IMR-90 (cell line): Measurements from ENCODE around the gene P2RY14. TPM values are rescaled to one million over a fixed set of nuclear protein-coding genes. Genes with fewer than 3 reads are reported as not detected.

ENCODE experiments used
- ATAC-seq: fragments of 200-7000 bp; cut with Tn5 transposase; 2 replicates; pipeline ENCODE4 v1.9.1; 2020; ENCODE audit warnings: low read depth, mild to moderate bottlenecking, moderate library complexity
- BruUV-seq: library from RNA; stranded (reverse); fragments of 400-500 nt; replicated peaks from 2 replicates; lab custom pipeline; 2021; lab: Mats Ljungman, UMichigan
- CTCF ChIA-PET: fragments of 300-600 bp; formaldehyde crosslinking; extraction: SDS; loops from one replicate; lab custom pipeline; 2021; ENCODE audit warnings: antibody characterized with exemption; lab: Yijun Ruan, JAX
- POLR2A ChIA-PET: fragments of 300-600 bp; sonication (Branson Sonifier 250); formaldehyde crosslinking; loops from one replicate; lab custom pipeline; 2022; ENCODE audit warnings: antibody characterized with exemption; ENCODE audit not compliant: unreplicated experiment; lab: Charles Lee
- DNase-seq: peaks from one replicate; pipeline ENCODE4 v3.0.0; 2013
- H2AFZ ChIP-seq: replicated peaks from 2 replicates; pipeline ENCODE3; 2013; ENCODE audit warnings: low read length, mild to moderate bottlenecking; ENCODE audit not compliant: poor library complexity
- H2AK5ac ChIP-seq: 2 replicates; pipeline ENCODE4 v1.6.1; 2013; ENCODE audit warnings: low read depth, low read length, inconsistent platforms
- H2AK9ac ChIP-seq: replicated peaks from 2 replicates; pipeline ENCODE3; 2013; ENCODE audit warnings: mild to moderate bottlenecking, low read depth, low read length, moderate library complexity; ENCODE audit not compliant: poor library complexity
- H2BK120ac ChIP-seq: 2 replicates; pipeline ENCODE4 v1.6.1; 2013; ENCODE audit warnings: low read depth, low read length, inconsistent platforms
- H2BK15ac ChIP-seq: 3 replicates; pipeline ENCODE4 v1.6.1; 2013; ENCODE audit warnings: low read depth, low read length, inconsistent platforms
- H2BK20ac ChIP-seq: 2 replicates; pipeline ENCODE4 v1.6.1; 2013; ENCODE audit warnings: low read depth, mild to moderate bottlenecking, inconsistent platforms, low read length, moderate library complexity
- H2BK5ac ChIP-seq: 2 replicates; pipeline ENCODE4 v1.6.1; 2013; ENCODE audit warnings: mild to moderate bottlenecking, low read depth, low read length, inconsistent platforms; ENCODE audit not compliant: poor library complexity, severe bottlenecking
- H3K14ac ChIP-seq: replicated peaks from 2 replicates; pipeline ENCODE4 v1.6.1; 2013; ENCODE audit warnings: low read depth, low read length, inconsistent platforms
- H3K18ac ChIP-seq: 2 replicates; pipeline ENCODE4 v1.6.1; 2013; ENCODE audit warnings: low read depth, low read length, control low read depth
- H3K23ac ChIP-seq: 2 replicates; pipeline ENCODE4 v1.6.1; 2013; ENCODE audit warnings: low read depth, low read length, inconsistent platforms
- H3K27ac ChIP-seq: 2 replicates; pipeline ENCODE4 v1.5.1; 2013; ENCODE audit warnings: mild to moderate bottlenecking, control low read depth, low read length; ENCODE audit not compliant: insufficient read depth
- H3K27me3 ChIP-seq: 2 replicates; pipeline ENCODE4 v1.6.1; 2013; ENCODE audit warnings: low read length; ENCODE audit not compliant: control insufficient read depth, insufficient read depth
- H3K36me3 ChIP-seq: 2 replicates; pipeline ENCODE4 v1.6.1; 2013; ENCODE audit warnings: low read length, mixed read lengths; ENCODE audit not compliant: control insufficient read depth, insufficient read depth
- H3K4ac ChIP-seq: 2 replicates; pipeline ENCODE4 v1.6.1; 2013; ENCODE audit warnings: low read depth, low read length, inconsistent platforms
- H3K4me1 ChIP-seq: 2 replicates; pipeline ENCODE4 v1.6.1; 2013; ENCODE audit warnings: low read length, mixed read lengths; ENCODE audit not compliant: control insufficient read depth, insufficient read depth
- H3K4me2 ChIP-seq: 2 replicates; pipeline ENCODE4 v1.6.1; 2013; ENCODE audit warnings: low read depth, mild to moderate bottlenecking, control low read depth, low read length, moderate library complexity
- H3K4me3 ChIP-seq: 2 replicates; pipeline ENCODE4 v1.5.1; 2013; ENCODE audit warnings: low read depth, mild to moderate bottlenecking, control low read depth, low read length, moderate library complexity; ENCODE audit not compliant: insufficient read depth
- H3K56ac ChIP-seq: 2 replicates; pipeline ENCODE4 v1.6.1; 2013; ENCODE audit warnings: low read length, inconsistent platforms; ENCODE audit not compliant: insufficient read depth; ENCODE audit errors: extremely low read depth
- H3K79me1 ChIP-seq, 2 experiments: 2 replicates each; pipeline ENCODE4 v1.6.1; 2013; ENCODE audit warnings: low read length in 2 of 2, inconsistent platforms in 1 of 2, low read depth in 1 of 2
- H3K9ac ChIP-seq: 2 replicates; pipeline ENCODE4 v1.6.1; 2013; ENCODE audit warnings: low read depth, low read length, control low read depth
- H3K9me1 ChIP-seq: 2 replicates; pipeline ENCODE4 v1.6.1; 2013; ENCODE audit warnings: low read length, inconsistent platforms; ENCODE audit not compliant: insufficient read depth
- H3K9me3 ChIP-seq: 2 replicates; pipeline ENCODE4 v1.6.1; 2013; ENCODE audit warnings: low read length; ENCODE audit not compliant: control insufficient read depth, insufficient read depth
- H4K20me1 ChIP-seq: 2 replicates; pipeline ENCODE4 v1.6.1; 2013; ENCODE audit warnings: low read length, inconsistent platforms; ENCODE audit not compliant: insufficient read depth
- H4K5ac ChIP-seq: 2 replicates; pipeline ENCODE4 v1.6.1; 2013; ENCODE audit warnings: mild to moderate bottlenecking, low read depth, low read length, control low read depth
- H4K8ac ChIP-seq, 2 experiments: 2 replicates each; pipeline ENCODE4 v1.6.1; 2013; ENCODE audit warnings: low read depth in 2 of 2, low read length in 2 of 2, control low read depth in 1 of 2, inconsistent platforms in 1 of 2
- H4K91ac ChIP-seq: 2 replicates; pipeline ENCODE4 v1.6.1; 2013; ENCODE audit warnings: low read depth, low read length, inconsistent platforms; ENCODE audit not compliant: insufficient read depth
- BHLHE40 ChIP-seq: fragments of 150-350 bp; IDR thresholded peaks from 2 replicates; pipeline ENCODE4 v1.6.1; 2016; ENCODE audit warnings: mild to moderate bottlenecking, low read depth, low read length
- CEBPB ChIP-seq: IDR thresholded peaks from 2 replicates; pipeline ENCODE4 v1.6.1; 2012; ENCODE audit warnings: low read depth, low read length, improper control_type of control experiment
- ELK1 ChIP-seq: fragments of 150-350 bp; IDR thresholded peaks from 2 replicates; pipeline ENCODE4 v1.6.1; 2016; ENCODE audit warnings: low read depth, mild to moderate bottlenecking, low read length, moderate library complexity, borderline replicate concordance
- FOS ChIP-seq: fragments of 150-350 bp; IDR thresholded peaks from 2 replicates; pipeline ENCODE4 v1.6.1; 2016; ENCODE audit warnings: low read depth, low read length
- MAFK ChIP-seq: IDR thresholded peaks from 2 replicates; pipeline ENCODE4 v1.6.1; 2012; ENCODE audit warnings: low read depth, low read length, improper control_type of control experiment
- MXI1 ChIP-seq: IDR thresholded peaks from 2 replicates; pipeline ENCODE4 v1.6.1; 2012; ENCODE audit warnings: low read depth, mild to moderate bottlenecking, low read length, moderate library complexity, borderline replicate concordance
- POLR2A ChIP-seq: IDR thresholded peaks from 2 replicates; pipeline ENCODE4 v1.6.1; 2012; ENCODE audit warnings: mild to moderate bottlenecking, low read depth, low read length
- RAD21 ChIP-seq: IDR thresholded peaks from 2 replicates; pipeline ENCODE4 v1.6.1; 2012; ENCODE audit warnings: low read length, improper control_type of control experiment
- RCOR1 ChIP-seq: IDR thresholded peaks from 2 replicates; pipeline ENCODE4 v1.6.1; 2012; ENCODE audit warnings: mild to moderate bottlenecking, low read length, improper control_type of control experiment; ENCODE audit not compliant: insufficient replicate concordance
- RFX5 ChIP-seq: IDR thresholded peaks from 2 replicates; pipeline ENCODE4 v1.8.0; 2012; ENCODE audit warnings: low read depth, mild to moderate bottlenecking, low read length, moderate library complexity
- SMC3 ChIP-seq: fragments of 150-350 bp; IDR thresholded peaks from 2 replicates; pipeline ENCODE4 v1.6.1; 2016; ENCODE audit warnings: low read depth, mild to moderate bottlenecking, antibody characterized with exemption, low read length, moderate library complexity
- WGBS, 2 experiments: methylation state at CpG; one replicate each; pipeline versions ENCODE4 v1.1.5 to v1.1.7; 2013; ENCODE audit warnings: missing lambda C conversion rate in 2 of 2; ENCODE audit not compliant: insufficient read length in 1 of 2; ENCODE audit errors: extremely low coverage in 2 of 2; 5-methylcytosine and 5-hydroxymethylcytosine counted together
- dilution Hi-C: fragments of 300-500 bp; cut with HindIII; formaldehyde crosslinking; loops from one replicate; pipeline ENCODE4 v1.14.3; 2018; ENCODE audit warnings: low sequenced_read_pairs; ENCODE audit not compliant: unreplicated experiment
- in situ Hi-C: fragments of 300-500 bp; cut with MboI; formaldehyde crosslinking; loops from 3 replicates; pipeline ENCODE4 v1.14.3; 2019; ENCODE audit warnings: low sequenced_read_pairs, inconsistent platforms, mixed read lengths
- intact Hi-C: fragments of 100-400 bp; cut with micrococcal nuclease; formaldehyde crosslinking; loops from 2 replicates; pipeline ENCODE4 v1.10.0; 2022
- polyA plus RNA-seq, 3 experiments: library from polyadenylated mRNA; depleted of rRNA; stranded (reverse); fragments of >200 nt; gene quantifications; 2 replicates each; pipeline ENCODE4 v1.2.3, GENCODE V29; 2012; ENCODE audit warnings: low replicate concordance in 1 of 3
- total RNA-seq: library from RNA; depleted of rRNA; stranded (reverse); fragments of >200 nt; gene quantifications from 2 replicates; pipeline ENCODE4 v1.2.3, GENCODE V29; 2012
- TF ChIP-seq, protein P1 (sequence below): fragments of 150-350 bp; IDR thresholded peaks from 2 replicates; pipeline ENCODE4 v1.6.1; 2017; ENCODE audit warnings: mild to moderate bottlenecking, antibody characterized with exemption, low read length, low read depth

P2RY14 gene
- total and polyA plus RNA-seq, 2 of the 4 experiments (the other 2 are of a cell fraction): not detected

DNA sequence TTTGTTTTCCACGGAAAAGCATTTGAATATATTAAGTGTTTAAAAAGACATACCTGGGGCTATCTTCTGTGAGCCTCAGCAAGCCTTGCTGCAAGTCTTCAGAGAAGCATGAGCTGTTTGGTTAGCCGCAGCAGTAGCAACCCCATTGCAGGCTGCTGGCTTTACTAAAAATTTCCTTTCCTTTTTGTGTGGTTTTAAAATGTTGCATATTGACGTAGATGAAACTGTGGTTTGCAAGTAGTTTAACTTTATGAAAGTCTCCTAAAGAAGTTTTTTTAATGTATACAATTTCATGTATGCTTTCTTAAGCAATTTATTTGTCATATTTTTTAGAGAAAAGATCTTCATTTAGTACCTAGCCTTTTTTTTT, 75.3 kb downstream of the P2RY14 start, which contains the start of gene GPR171 (continued):
- TF ChIP-seq ELK1: no peak
- TF ChIP-seq SMC3: no peak

GRCh38 chr3:151201051-151201730, 77.2 kb downstream of the P2RY14 start:
- POLR2A ChIA-PET: no interaction called here
- CTCF ChIA-PET: interaction anchor here (1.0 to 1.6 kb wide), 2 partner anchors 8 to 33 kb away, joined by 3 to 5 read pairs; no protein-coding TSS in a partner anchor
- WGBS, 2 experiments: 100% methylated on average over 1 of the region's 7 CpGs

More at GRCh38 chr3:151201051-151201730, 77.2 kb downstream of the P2RY14 start:
- Histone ChIP-seq H3K4me2 (no peak overlapping the region), H3K4me3 (no peak overlapping the region), H2AK5ac (no peak overlapping the region), H3K9me3 (no peaks in the 10 kb centered on the region), H3K36me3 (no peaks in the 10 kb centered on the region), H4K91ac (no peak overlapping the region), H2BK120ac (no peak overlapping the region), H2AFZ (no peak overlapping the region), H2BK20ac (no peak overlapping the region), H3K27me3 (no peaks in the 10 kb centered on the region), H4K5ac (no peak overlapping the region), H3K18ac (no peak overlapping the region), H3K4ac (no peak overlapping the region), H3K79me1 (no peaks in the 10 kb centered on the region), H2AK9ac (no peak overlapping the region), H3K14ac (no peak overlapping the region), H3K56ac (no peak overlapping the region), H4K8ac (no peak overlapping the region), H4K20me1 (no peaks in the 10 kb centered on the region), H3K27ac (no peak overlapping the region), H2BK5ac (no peak overlapping the region), H3K4me1 (peaks cover 2% of the 10 kb centered on the region; the same call in 1 of the 2 replicates), H3K23ac (no peak overlapping the region), H3K9ac (no peak overlapping the region), H3K9me1 (peaks cover 3% of the 10 kb centered on the region; the same call in 1 of the 2 replicates), H2BK15ac (no peak overlapping the region)
- no TSS peak for BruUV-seq
- dilution Hi-C loops (no loop called here), in situ Hi-C loops (no loop called here), intact Hi-C loops (no loop called here)
- no peak for ATAC-seq
- no peak for DNase-seq
- TF ChIP-seq MAFK (no peak), RCOR1 (no peak), RFX5 (no peak), BHLHE40 (no peak), MXI1 (no peak), POLR2A (no peak), RAD21 (no peak), CEBPB (no peak), SMC3 (no peak), FOS (no peak)
- TF ChIP-seq, protein P1, sequence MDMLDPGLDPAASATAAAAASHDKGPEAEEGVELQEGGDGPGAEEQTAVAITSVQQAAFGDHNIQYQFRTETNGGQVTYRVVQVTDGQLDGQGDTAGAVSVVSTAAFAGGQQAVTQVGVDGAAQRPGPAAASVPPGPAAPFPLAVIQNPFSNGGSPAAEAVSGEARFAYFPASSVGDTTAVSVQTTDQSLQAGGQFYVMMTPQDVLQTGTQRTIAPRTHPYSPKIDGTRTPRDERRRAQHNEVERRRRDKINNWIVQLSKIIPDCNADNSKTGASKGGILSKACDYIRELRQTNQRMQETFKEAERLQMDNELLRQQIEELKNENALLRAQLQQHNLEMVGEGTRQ: no peak
